RWPE1 (cell line): ENCODE data around the gene MRPL39.

Source experiments
- CTCF ChIA-PET: fragments of 350-600 bp; sonication (Branson Sonifier 250); formaldehyde crosslinking; extraction: SDS; loops from one replicate; lab custom pipeline; 2021; lab: Yijun Ruan, JAX
- POLR2A ChIA-PET: fragments of 400-600 bp; formaldehyde crosslinking; extraction: SDS; loops from one replicate; lab custom pipeline; 2020; ENCODE audit warnings: antibody characterized with exemption; ENCODE audit not compliant: low non-redundant PET; lab: Yijun Ruan, JAX
- DNase-seq: peaks from one replicate; pipeline ENCODE4 v3.0.0; 2012; ENCODE audit warnings: low spot score
- H3K27ac ChIP-seq: fragments of 450-650 bp; 2 replicates; pipeline ENCODE4 v1.5.1; 2017
- TF ChIP-seq, protein P1 (sequence below): fragments of 450-650 bp; conservative IDR thresholded peaks from 2 replicates; pipeline ENCODE4 v1.5.1; 2017; ENCODE audit warnings: low read depth, mild to moderate bottlenecking

MRPL39 gene

GRCh38 chr21:25556091-25556490, 51.2 kb downstream of the MRPL39 start:
- CTCF ChIA-PET = no interaction called here
- DNase-seq = no peak

GRCh38 chr21:25555492-25555891, 51.8 kb downstream of the MRPL39 start:
- TF ChIP-seq, protein P1, sequence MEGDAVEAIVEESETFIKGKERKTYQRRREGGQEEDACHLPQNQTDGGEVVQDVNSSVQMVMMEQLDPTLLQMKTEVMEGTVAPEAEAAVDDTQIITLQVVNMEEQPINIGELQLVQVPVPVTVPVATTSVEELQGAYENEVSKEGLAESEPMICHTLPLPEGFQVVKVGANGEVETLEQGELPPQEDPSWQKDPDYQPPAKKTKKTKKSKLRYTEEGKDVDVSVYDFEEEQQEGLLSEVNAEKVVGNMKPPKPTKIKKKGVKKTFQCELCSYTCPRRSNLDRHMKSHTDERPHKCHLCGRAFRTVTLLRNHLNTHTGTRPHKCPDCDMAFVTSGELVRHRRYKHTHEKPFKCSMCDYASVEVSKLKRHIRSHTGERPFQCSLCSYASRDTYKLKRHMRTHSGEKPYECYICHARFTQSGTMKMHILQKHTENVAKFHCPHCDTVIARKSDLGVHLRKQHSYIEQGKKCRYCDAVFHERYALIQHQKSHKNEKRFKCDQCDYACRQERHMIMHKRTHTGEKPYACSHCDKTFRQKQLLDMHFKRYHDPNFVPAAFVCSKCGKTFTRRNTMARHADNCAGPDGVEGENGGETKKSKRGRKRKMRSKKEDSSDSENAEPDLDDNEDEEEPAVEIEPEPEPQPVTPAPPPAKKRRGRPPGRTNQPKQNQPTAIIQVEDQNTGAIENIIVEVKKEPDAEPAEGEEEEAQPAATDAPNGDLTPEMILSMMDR = no peak
- ChIA-PET CTCF (no interaction called here), POLR2A (no interaction called here)
- H3K27ac ChIP-seq = no peak overlapping the region
- DNase-seq = no peak

More at GRCh38 chr21:25556091-25556490, 51.2 kb downstream of the MRPL39 start:
- TF ChIP-seq, protein P1 = no peak
- POLR2A ChIA-PET = no interaction called here
- no peak overlapping the region for H3K27ac ChIP-seq

DNA sequence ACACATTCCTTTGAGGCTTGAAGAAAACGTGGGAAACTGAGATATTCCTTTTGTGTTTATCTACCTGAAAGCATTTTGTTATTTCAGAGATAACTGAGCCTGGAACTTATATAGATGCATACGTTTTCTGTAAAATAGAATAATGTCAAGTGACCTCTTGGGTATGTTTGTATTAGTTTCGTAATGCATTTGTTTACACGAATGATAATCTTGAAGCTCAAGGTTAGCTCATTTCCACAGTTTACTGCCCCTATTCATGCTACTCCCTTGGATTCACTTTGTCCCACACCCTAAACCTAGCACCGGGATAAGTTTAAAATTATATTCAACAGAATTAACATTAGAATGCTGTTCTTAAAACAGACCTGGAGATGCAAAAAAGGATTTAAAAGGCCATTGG, 54.4 kb downstream of the MRPL39 start:
- POLR2A ChIA-PET = no interaction called here
- H3K27ac ChIP-seq = no peak overlapping the region
- CTCF ChIA-PET = no interaction called here
- DNase-seq = no peak
- TF ChIP-seq, protein P1 = no peak

GRCh38 chr21:25551569-25551968, 55.7 kb downstream of the MRPL39 start:
- DNase-seq = no peak
- CTCF ChIA-PET = no interaction called here
- H3K27ac ChIP-seq = no peak overlapping the region
- TF ChIP-seq, protein P1 = no peak
- POLR2A ChIA-PET = no interaction called here

DNA sequence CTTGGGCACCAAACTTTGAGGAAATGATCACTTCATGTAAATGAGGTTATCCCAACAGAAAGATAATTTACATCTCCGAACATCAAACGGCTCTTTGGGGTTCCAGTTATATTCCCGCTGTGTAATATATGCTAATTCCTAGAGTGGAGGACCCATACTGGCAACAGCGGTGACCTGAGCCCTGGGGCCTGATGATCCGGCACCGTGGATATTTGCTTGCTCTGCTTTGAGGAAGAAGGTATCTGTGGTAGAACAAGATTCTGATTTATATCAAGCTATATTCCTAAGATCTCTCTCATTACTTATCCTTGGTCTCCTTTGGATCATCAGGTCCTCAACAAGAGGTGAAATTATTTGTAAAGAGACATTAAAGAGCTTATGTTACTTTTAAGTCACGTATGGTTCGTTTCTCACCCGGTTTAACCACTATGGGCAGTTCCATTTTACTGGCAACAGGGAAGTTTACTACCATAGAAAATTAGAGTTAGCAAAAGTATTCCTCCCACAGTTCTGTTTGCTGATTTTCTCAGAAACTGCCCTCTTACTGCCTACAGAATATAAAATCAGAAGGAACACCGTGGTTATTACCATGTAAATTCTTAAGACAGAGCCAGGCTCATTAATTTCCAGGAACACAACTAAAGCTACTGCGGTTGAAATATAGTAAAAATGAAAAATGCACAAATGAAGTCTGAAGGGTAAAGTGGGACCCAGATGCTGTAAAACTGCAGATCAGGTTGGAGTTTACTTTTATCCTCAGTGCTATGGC, 56.7 kb downstream of the MRPL39 start:
- ChIA-PET POLR2A (no interaction called here), CTCF (interaction anchor here (0.6 kb wide), 1 partner anchor 258 kb away, joined by 5 read pairs; no protein-coding TSS in a partner anchor)
- no peak for DNase-seq

GRCh38 chr21:25541042-25541441, 66.2 kb downstream of the MRPL39 start:
- POLR2A ChIA-PET = no interaction called here
- no peak for DNase-seq
- TF ChIP-seq, protein P1 = no peak
- H3K27ac ChIP-seq = no peak overlapping the region
- CTCF ChIA-PET = no interaction called here

More for the DNA sequence above, 56.7 kb downstream of the MRPL39 start:
- TF ChIP-seq, protein P1 = no peak
- H3K27ac ChIP-seq = no peak overlapping the region
